T-helper 2 cell treated with Interferon-gamma antibody and Interleukin-4, amounts not matched to agents 5 μg/mL and 100 μg/mL, for 36 hours (primary cell): Measurements from ENCODE around the gene DYNAP.
A peak's percentile ranks its signal among the peaks of the same experiment; 100 is the strongest.

Experiments
- DNase-seq: peaks from one replicate; pipeline ENCODE4 v3.0.0; 2021; ENCODE audit warnings: low spot score
- H3K27ac Mint-ChIP-seq: one replicate; pipeline ENCODE4 v1.8.0; 2021; ENCODE audit warnings: mild to moderate bottlenecking, mixed read lengths
- H3K27me3 Mint-ChIP-seq: one replicate; pipeline ENCODE4 v1.8.0; 2021; ENCODE audit warnings: low read depth, mixed read lengths
- H3K36me3 Mint-ChIP-seq: one replicate; pipeline ENCODE4 v1.8.0; 2021; ENCODE audit warnings: low read depth, mixed read lengths
- H3K4me1 Mint-ChIP-seq: one replicate; pipeline ENCODE4 v1.8.0; 2021; ENCODE audit warnings: low read depth, mixed read lengths
- H3K4me3 Mint-ChIP-seq: one replicate; pipeline ENCODE4 v1.8.0; 2022; ENCODE audit warnings: mild to moderate bottlenecking, moderate library complexity, mixed read lengths
- H3K9me3 Mint-ChIP-seq: one replicate; pipeline ENCODE4 v1.8.0; 2021; ENCODE audit warnings: mixed read lengths

The DYNAP gene

GRCh38 chr18:54608028-54608642 lies 17.1 kb downstream of the DYNAP start:
- Mint-ChIP-seq H3K4me1 (peaks cover 4% of the 10 kb centered on the region), H3K27me3 (no peaks in the 10 kb centered on the region), H3K4me3 (peak overlapping the region; percentile 29), H3K9me3 (no peaks in the 10 kb centered on the region), H3K36me3 (no peaks in the 10 kb centered on the region), H3K27ac (no peak overlapping the region)
- no peak for DNase-seq

GRCh38 chr18:54611816-54612215 lies 20.8 kb downstream of the DYNAP start:
- no peak overlapping the region for H3K27ac Mint-ChIP-seq
- H3K27me3 Mint-ChIP-seq = no peaks in the 10 kb centered on the region
- no peak overlapping the region for H3K4me3 Mint-ChIP-seq
- no peaks in the 10 kb centered on the region for H3K36me3 Mint-ChIP-seq
- H3K4me1 Mint-ChIP-seq = peaks cover 8% of the 10 kb centered on the region
- DNase-seq = no peak
- H3K9me3 Mint-ChIP-seq = no peaks in the 10 kb centered on the region

- Mint-ChIP-seq H3K4me3 (no peak overlapping the region), H3K27me3 (no peaks in the 10 kb centered on the region), H3K9me3 (no peaks in the 10 kb centered on the region), H3K4me1 (peaks cover 9% of the 10 kb centered on the region), H3K36me3 (no peaks in the 10 kb centered on the region), H3K27ac (no peak overlapping the region)
- no peak for DNase-seq
Measured at GRCh38 chr18:54612237-54612636, 21.2 kb downstream of the DYNAP start.

- H3K27me3 Mint-ChIP-seq = no peaks in the 10 kb centered on the region
- no peaks in the 10 kb centered on the region for H3K36me3 Mint-ChIP-seq
- no peaks in the 10 kb centered on the region for H3K9me3 Mint-ChIP-seq
- peaks cover 6% of the 10 kb centered on the region for H3K4me1 Mint-ChIP-seq
- no peak overlapping the region for H3K4me3 Mint-ChIP-seq
- DNase-seq = no peak
- H3K27ac Mint-ChIP-seq = no peak overlapping the region
Measured at GRCh38 chr18:54613174-54613573, 22.1 kb downstream of the DYNAP start.

GRCh38 chr18:54616220-54616848 lies 25.3 kb downstream of the DYNAP start:
- Mint-ChIP-seq H3K4me3 (no peak overlapping the region), H3K27ac (no peak overlapping the region), H3K36me3 (no peaks in the 10 kb centered on the region), H3K9me3 (no peaks in the 10 kb centered on the region), H3K4me1 (peaks cover 5% of the 10 kb centered on the region), H3K27me3 (no peaks in the 10 kb centered on the region)
- DNase-seq = no peak

- Mint-ChIP-seq H3K9me3 (no peaks in the 10 kb centered on the region), H3K4me1 (no peaks in the 10 kb centered on the region), H3K27me3 (no peaks in the 10 kb centered on the region), H3K4me3 (no peak overlapping the region), H3K27ac (no peak overlapping the region), H3K36me3 (no peaks in the 10 kb centered on the region)
- DNase-seq = no peak
Measured at GRCh38 chr18:54622084-54622483, 31.0 kb downstream of the DYNAP start.

- no peaks in the 10 kb centered on the region for H3K9me3 Mint-ChIP-seq
- H3K4me3 Mint-ChIP-seq = no peak overlapping the region
- H3K27me3 Mint-ChIP-seq = no peaks in the 10 kb centered on the region
- no peaks in the 10 kb centered on the region for H3K4me1 Mint-ChIP-seq
- DNase-seq = no peak
- no peaks in the 10 kb centered on the region for H3K36me3 Mint-ChIP-seq
- no peak overlapping the region for H3K27ac Mint-ChIP-seq
Measured at GRCh38 chr18:54626779-54627178, 35.7 kb downstream of the DYNAP start.

GRCh38 chr18:54630963-54631362 lies 39.9 kb downstream of the DYNAP start:
- Mint-ChIP-seq H3K4me3 (no peak overlapping the region), H3K9me3 (no peaks in the 10 kb centered on the region), H3K27me3 (no peaks in the 10 kb centered on the region), H3K36me3 (no peaks in the 10 kb centered on the region), H3K27ac (no peak overlapping the region), H3K4me1 (no peaks in the 10 kb centered on the region)
- no peak for DNase-seq

GRCh38 chr18:54636217-54636616 lies 45.2 kb downstream of the DYNAP start:
- Mint-ChIP-seq H3K27ac (no peak overlapping the region), H3K36me3 (no peaks in the 10 kb centered on the region), H3K27me3 (no peaks in the 10 kb centered on the region), H3K4me1 (no peaks in the 10 kb centered on the region), H3K4me3 (no peak overlapping the region), H3K9me3 (no peaks in the 10 kb centered on the region)
- DNase-seq = no peak

GRCh38 chr18:54641734-54642133 lies 50.7 kb downstream of the DYNAP start:
- H3K36me3 Mint-ChIP-seq = no peaks in the 10 kb centered on the region
- no peak overlapping the region for H3K4me3 Mint-ChIP-seq
- H3K9me3 Mint-ChIP-seq = no peaks in the 10 kb centered on the region
- no peak for DNase-seq
- peaks cover 7% of the 10 kb centered on the region for H3K27me3 Mint-ChIP-seq
- no peaks in the 10 kb centered on the region for H3K4me1 Mint-ChIP-seq
- no peak overlapping the region for H3K27ac Mint-ChIP-seq

- Mint-ChIP-seq H3K27ac (no peak overlapping the region), H3K36me3 (no peaks in the 10 kb centered on the region), H3K4me1 (no peaks in the 10 kb centered on the region), H3K4me3 (no peak overlapping the region), H3K9me3 (no peaks in the 10 kb centered on the region), H3K27me3 (peaks cover 11% of the 10 kb centered on the region)
- no peak for DNase-seq
Measured at GRCh38 chr18:54647176-54647575, 56.1 kb downstream of the DYNAP start.
